LoVo (cell line): ENCODE data around the gene CNTRL.
"Not testable (repeated sequence)": the region's sequence is repeated elsewhere in the genome, so short reads cannot be mapped to it uniquely, and the experiment has no call there.

Experiments
- DNase-seq: peaks from one replicate; pipeline ENCODE4 v3.0.0-alpha.2; 2016; ENCODE audit warnings: low spot score

CNTRL gene

DNA sequence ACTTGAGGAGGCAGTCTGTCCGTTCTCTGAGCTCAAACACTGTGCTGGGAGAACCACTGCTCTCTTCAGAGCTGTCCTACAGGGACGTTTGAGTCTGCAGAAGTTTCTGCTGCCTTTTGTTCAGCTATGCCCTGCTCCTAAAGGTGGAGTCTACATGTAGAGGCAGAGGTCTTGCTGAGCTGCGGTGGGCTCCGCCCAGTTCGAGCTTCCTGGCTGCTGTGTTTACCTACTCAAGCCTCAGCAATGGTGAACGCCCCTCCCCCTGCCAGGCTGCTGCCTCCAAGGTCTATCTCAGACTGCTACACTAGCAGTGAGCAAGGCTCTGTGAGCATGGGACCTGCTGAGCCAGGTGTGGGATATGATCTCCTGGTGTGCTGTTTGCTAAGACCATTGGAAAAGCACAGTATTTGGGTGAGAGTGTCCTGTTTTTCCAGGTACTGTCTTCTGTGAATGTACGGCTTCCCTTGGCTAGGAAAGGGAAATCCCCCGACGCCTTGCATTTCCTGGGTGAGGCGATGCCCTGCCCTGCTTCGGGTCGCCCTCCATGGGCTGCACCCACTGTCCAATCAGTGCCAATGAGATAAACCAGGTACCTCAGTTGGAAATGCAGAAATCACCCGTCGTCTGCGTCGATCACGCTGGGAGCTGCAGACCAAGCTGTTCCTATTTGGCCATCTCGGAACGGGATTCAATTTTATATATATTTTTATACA is 58.5 kb downstream of the CNTRL start:
- DNase-seq = peak; percentile 21

DNA sequence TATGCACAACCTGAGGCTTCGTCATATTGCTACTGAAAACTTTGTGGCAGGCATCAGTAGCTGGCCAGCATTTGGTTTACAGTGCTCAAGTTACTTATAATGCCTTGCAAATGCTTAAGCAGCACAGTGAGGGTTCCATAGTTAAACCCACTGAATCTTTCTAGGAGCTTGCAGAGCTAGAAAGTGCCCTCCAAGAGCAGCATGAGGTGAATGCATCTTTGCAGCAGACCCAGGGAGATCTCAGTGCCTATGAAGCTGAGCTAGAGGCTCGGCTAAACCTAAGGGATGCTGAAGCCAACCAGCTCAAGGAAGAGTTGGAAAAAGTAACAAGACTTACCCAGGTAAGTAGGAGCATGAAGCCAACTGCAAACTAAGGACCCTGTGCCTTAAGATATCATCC is 60.9 kb downstream of the CNTRL start:
- DNase-seq = no peak

DNA sequence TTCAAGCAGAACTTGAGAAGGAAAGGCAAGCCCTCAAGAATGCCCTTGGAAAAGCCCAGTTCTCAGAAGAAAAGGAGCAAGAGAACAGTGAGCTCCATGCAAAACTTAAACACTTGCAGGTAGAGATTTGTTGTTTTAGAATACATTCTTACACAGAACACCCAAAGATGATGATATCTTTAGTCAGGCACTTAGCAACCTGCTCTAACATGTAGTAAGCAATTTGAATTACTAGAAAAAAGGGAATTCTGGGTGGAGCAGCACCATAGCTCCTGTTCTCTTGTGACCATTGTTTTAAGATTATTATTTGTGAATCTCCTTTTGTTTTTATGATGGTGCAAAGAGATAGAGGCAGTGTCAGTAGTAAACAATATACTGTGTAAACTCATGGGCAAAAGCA is 63.8 kb downstream of the CNTRL start:
- DNase-seq = no peak

DNA sequence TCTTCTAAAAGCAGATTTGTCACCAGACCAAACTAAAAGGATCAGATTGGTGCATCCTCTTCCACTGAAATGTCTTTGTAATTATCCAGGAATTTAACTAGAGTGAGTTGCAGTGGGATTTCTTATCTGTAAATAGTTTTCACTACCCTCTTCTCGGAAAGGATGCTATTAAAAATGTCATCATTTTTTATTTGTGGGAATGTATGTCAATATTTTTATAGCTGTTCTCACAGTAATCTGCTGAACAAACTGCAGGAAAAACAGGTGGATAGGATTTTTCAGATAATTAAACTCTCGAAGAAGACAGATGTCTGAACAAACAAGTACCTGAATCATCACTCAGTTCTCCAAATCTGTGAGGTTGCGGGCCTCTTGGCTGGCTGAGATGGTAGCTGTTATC is 64.2 kb downstream of the CNTRL start:
- no peak for DNase-seq

DNA sequence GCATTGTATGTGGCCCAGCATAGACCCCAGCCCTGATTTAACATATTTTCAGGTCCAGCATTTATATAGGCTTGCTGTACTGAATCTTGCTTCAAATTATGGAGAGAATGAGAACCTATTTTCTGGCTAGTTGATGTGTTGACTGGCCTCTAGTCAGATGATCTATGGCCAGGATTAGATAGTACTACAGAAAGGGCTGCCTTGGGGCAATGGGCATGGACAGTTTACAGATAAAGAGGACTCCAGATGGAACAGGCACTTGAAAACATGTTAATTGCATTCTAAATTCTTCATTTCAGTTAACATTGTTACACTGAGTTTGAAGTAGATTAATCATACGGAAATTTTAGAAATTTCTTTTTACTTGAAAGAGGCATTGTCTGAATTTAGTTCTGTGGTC is 65.4 kb downstream of the CNTRL start:
- no peak for DNase-seq

DNA sequence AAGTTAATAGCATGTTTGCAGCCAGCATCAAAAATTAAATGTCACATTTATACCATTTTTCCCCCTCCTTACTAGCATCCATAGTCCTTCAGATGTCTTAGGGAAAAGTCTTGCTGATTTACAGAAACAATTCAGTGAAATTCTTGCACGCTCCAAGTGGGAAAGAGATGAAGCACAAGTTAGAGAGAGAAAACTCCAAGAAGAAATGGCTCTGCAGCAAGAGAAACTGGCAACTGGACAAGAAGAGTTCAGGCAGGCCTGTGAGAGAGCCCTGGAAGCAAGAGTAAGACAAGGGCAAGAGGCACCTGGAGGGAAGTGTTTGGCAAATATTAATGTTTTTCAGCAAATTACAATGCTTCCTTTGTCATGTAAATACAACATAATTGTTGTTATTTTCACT is 66.6 kb downstream of the CNTRL start:
- DNase-seq = no peak

DNA sequence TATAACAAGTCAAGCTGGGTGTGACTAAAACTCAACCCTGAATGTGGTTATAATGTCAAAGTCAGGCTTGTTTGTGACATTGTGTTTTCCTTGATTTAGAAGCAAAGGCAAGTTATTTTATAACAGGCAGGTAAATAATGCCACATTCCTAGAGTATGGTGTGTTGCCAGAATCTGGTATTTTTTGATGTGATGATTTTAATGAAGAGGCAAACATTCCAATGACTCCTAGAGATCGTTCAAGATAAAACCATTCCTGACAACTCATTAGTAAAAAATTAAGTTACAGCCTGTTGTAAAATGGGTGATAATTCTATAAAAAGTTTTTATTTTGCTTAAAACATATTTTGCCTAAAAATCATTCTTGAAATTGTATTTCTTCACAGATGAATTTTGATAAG is 67.0 kb downstream of the CNTRL start:
- DNase-seq = no peak

DNA sequence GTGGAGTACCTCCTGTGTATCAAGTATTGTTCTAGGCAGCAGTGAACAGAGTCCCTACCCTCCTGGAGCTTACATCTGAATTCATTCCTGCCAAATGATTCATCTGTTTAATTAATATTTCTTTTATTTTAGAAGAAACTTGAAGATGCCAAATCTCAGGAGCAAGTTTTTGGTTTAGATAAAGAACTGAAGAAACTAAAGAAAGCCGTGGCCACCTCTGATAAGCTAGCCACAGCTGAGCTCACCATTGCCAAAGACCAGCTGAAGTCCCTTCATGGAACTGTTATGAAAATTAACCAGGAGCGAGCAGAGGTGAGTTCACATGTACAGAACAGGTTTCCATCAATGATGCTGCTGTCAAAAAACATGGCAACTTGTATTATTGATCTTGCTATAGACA is 69.0 kb downstream of the CNTRL start:
- DNase-seq = no peak

DNA sequence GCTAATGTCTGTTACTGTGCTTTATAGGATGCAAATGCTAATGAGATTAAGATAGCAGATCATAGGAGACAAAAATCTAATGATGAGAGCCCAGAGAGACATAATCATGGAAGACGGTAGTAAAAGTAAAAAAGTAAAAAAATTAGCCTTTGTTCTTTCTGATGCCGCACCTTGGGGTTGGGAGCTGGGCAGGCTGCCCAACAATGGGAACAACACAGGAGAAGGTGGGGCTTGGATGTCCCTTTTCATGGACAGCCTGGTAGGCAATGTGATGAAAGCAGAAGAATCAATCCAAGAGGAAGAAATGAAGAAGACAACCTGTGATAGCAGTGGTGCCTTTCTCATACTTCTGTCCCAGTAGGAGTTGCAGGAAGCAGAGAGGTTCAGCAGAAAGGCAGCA is 69.7 kb downstream of the CNTRL start:
- no peak for DNase-seq

DNA sequence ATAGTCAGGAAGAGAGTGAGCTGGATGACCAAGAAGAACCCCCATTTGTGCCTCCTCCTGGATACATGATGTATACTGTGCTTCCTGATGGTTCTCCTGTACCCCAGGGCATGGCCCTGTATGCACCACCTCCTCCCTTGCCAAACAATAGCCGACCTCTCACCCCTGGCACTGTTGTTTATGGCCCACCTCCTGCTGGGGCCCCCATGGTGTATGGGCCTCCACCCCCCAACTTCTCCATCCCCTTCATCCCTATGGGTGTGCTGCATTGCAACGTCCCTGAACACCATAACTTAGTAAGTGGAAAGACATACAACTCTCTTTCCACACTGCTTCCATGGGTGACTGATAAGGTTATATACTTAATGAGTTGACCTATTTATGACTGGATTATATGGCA is 75.4 kb downstream of the CNTRL start:
- no peak for DNase-seq

DNA sequence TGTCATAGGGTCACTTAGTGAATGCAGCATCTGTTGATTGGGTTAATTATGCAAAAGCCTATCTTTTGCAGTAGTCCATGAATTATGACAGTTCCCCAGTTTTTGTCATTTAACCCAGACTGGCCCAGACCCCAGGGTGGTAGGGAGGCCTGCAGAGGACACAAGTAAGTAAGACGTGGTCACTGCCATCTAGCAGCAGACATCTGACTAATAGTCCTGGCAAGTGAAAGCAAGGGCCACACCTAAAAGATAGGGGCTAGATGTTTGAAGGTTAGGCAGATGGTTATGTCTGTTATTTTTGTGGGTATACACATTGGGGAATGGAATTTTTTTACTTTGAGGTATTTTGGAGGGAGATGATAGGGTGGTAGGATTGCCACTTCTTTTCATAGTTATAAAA is 78.9 kb downstream of the CNTRL start:
- DNase-seq = no peak

DNA sequence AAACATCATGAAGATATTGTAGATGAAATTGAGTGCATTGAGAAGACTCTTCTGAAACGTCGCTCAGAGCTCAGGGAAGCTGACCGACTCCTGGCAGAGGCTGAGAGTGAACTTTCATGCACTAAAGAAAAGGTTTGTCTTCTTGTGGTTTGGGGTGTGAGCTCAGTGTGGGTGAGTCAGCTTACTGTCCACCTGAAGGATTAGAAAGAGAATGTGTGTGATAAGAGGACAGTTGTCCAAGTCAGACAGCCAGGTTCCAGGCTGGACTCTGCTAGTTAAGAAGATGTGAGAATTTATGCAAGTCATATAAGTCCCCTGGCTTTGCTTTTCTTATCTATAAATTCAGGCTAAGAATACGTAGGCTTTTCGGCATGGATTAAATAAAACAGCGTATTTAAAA is 80.0 kb downstream of the CNTRL start:
- peak; percentile 55 for DNase-seq

DNA sequence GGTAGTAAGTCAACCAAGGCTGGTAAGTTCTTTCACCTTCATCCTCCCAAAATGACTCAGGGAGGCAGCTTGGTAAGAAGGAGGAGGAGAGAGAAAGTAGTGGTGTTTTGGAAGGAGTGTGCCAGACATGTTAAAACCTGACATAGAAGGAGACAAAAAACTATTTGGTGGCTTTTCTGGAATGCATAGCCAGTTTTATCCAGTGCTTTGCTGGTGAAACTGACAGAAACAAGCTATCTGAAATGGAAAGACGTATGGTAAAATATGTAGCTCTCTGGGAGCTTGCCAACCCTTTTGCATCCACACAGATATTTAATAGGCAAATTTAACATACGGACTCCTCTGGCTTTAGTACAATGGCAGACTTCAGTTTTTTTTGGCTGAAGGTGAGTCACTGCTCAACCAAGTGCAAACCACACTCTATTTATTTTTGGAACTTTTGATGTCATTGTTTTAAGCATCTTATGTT is 81.5 kb downstream of the CNTRL start:
- DNase-seq = no peak

DNA sequence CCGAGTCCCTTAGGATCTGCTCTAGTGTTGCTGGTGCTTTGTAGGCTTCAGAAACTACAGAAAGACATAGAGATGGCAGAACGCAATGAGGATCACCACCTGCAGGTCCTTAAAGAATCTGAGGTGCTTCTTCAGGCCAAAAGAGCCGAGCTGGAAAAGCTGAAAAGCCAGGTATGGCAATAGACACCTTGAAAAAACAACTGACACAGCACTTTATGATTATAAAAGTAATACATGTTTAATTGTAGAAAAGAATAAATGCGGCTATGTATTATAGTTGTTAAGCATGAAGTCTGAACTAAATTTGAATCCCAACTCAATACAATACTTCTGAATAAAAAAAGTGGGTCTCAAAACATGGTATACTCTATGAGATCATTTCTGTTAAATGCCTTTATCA is 83.2 kb downstream of the CNTRL start:
- DNase-seq = no peak

DNA sequence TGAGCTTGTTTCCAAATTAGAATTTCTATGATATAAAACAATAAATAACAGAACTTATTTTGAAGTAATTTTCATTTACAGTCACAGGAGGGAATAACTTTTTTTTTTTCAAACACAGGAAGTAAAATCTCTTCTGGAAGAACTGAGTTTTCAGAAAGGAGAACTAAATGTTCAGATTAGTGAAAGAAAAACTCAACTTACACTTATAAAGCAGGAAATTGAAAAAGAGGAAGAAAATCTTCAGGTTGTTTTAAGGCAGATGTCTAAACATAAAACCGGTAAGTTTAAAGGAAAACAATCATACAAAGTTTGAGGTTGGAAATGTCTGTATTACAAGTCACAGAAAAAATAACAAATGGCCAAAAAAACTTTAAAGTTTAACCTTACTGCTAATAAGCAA is 85.3 kb downstream of the CNTRL start:
- DNase-seq = no peak

DNA sequence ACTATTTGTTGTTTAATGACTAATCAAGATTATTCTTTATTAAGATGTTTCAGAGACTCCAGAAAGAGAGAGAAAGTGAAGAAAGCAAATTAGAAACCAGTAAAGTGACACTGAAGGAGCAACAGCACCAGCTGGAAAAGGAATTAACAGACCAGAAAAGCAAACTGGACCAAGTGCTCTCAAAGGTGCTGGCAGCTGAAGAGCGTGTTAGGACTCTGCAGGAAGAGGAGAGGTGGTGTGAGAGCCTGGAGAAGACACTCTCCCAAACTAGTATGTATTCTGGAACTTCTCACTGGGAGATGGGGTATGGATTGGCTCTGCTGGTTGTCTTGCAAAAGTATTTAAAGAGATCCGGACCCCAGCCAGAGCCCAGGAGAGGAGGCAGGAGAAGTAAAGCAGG is 93.3 kb downstream of the CNTRL start:
- no peak for DNase-seq

DNA sequence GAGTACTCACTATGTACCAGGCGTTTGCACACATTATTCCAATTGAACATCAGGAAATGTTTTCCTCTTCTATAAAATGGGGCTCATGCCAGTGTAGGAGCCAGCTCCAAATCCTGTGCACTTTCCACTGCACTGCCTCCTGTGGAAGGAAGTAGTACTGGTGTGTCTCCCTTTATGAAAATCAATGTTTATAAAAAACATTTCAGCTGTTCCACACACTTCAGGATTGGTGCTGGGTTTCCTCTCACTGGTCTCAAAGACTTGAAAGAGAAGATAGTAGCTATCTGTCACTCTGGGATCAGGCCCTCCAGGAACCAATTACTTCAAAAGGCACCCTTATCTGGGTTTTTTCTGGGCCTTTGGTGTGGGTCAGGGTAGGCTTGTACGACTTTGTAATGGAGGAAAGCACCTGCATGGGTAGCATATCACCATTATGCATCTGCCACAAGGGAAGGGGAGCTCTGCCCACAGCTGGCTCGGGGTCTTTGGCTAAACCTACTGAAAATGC is 94.4 kb downstream of the CNTRL start:
- DNase-seq = no peak

DNA sequence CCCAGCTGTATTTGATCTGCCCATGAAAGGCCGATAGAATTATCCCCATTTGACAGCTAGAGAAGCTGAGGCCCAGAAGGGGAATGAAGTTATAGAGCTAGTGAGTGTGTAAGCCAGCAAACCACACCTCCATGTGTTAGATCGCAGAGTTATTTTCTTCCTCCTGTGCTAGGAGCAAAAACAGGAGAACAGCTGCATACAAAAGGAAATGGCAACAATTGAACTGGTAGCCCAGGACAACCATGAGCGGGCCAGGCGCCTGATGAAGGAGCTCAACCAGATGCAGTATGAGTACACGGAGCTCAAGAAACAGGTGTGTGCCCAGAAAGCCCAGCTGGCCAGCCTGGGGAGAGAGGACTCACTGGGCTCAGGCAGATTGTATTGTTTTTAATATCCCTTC is 96.5 kb downstream of the CNTRL start:
- DNase-seq = no peak

DNA sequence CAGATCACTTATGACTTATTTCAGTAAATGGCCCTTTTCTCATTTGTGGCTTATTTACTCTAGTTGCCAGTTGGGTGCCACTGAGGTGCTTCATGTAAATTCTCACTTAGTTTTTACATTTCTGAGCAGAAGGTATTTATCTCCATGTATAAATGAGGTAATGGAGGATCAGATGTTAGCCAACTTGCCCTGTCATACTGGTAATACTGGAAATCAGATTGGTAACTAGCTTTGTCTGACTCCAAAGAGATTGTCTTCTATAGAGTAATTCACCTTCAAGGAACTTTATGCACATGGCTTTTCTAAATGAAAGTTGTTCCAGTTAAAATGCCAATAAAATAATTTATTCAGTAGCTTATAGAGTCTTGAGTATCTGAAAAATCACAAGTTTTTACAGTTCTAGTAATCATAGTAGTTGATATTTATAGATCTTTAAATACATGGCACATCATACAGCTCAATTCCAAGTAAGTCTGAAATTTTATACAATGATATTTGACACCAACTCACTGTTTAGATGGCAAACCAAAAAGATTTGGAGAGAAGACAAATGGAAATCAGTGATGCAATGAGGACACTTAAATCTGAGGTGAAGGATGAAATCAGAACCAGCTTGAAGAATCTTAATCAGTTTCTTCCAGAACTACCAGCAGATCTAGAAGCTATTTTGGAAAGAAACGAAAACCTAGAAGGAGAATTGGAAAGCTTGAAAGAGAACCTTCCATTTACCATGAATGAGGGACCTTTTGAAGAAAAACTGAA is 98.2 kb downstream of the CNTRL start:
- DNase-seq = no peak

DNA sequence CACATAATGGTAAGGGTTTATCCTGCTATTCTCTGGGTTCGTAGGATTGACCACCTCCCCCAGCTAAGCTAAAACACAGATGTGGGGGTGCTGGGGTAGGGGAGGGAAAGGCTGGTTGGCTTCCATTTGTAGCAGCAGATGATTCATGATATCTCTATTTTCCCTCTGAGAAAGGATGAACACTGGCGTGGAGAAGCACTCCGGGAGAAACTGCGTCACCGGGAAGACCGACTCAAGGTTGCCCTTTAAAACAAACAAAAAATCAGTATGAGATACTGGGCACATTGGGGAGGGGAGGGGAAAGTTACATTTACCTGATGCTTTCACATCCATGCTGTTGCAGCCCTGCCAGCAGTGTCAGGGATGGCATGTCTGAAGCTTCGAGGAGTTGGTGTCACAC is 98.7 kb downstream of the CNTRL start:
- DNase-seq = no peak

DNA sequence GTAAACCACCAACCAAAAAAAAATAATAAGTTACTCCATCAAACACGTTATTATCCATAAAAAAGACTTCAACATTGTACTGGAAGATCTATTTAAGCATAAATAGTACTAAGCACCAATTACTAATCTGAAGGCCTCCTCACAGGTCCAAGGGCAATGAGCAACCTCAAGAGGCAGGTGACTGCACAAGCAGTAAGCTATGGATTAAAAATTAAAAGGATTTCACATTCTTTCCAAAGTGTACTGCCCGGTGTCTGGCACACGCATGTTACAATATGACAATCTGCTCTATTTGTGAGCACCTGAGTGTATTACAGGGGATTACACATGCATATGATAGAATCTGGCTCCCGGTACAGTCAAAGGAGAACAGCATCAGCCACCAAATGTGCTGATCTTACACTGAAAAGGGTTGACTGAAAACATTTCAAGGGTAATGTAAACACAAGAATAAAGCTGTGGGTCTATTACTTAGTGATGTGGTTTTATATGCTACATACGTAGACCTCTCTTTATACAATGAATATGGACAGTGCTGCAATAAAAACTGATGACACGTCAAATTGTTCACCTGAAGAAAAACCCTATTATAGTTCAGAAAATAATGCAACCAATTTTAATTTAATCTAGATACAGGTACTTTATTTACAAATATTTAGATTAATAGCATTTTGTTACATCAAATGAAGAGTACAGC is 104.1 kb downstream of the CNTRL start:
- no peak for DNase-seq

DNA sequence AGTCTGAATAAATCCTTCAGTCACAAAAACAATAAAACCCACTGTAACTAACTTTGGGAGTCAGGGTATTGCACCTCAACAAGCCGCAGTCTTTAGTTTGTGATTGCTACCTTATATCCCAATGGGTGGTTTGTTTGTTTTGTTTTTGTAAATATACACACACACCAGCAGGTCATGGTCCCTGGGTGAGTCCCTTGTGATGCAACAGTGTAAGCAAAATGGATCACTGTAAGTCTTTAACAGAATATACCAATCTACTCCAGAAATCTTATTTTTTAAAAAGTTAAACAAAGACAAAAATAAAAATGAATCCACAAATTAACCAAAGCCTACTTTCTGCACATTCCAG is 104.6 kb downstream of the CNTRL start:
- DNase-seq = not testable (repeated sequence)
